Esophagus muscularis mucosa (tissue), 4 donors: ENCODE results near the gene AK8. TPM values are rescaled to one million over a fixed set of nuclear protein-coding genes. Genes with fewer than 3 reads are reported as not detected.
A peak's percentile ranks its signal among the peaks of the same experiment; 100 is the strongest.

Experiments
- DNase-seq: peaks from one replicate; pipeline ENCODE4 v3.0.0-alpha.2; 2017; ENCODE audit errors: extremely low spot score
- H3K27ac ChIP-seq, 4 donors: fragments of 200-600 bp; sonication (generic); replicated peaks in 1 of 4; 1 replicate in 3 of 4; 2 replicates in 1 of 4; pipeline ENCODE4 v1.5.1; 2016 to 2019; ENCODE audit warnings: mild to moderate bottlenecking in 1 of 4
- H3K27me3 ChIP-seq, 4 donors: fragments of 200-600 bp; sonication (generic); one replicate each; pipeline versions ENCODE4 v1.5.1 to v1.6.0; 2016 to 2019
- H3K36me3 ChIP-seq, 4 donors: fragments of 200-600 bp; sonication (generic); one replicate each; pipeline ENCODE4 v1.5.1; 2016 to 2019
- H3K4me1 ChIP-seq, 4 donors: fragments of 200-600 bp; sonication (generic); one replicate each; pipeline ENCODE4 v1.5.1; 2016 to 2019
- H3K4me3 ChIP-seq, 4 donors: fragments of 200-600 bp; sonication (generic); 1 replicate in 2 of 4; 2 replicates in 2 of 4; pipeline ENCODE4 v1.5.1; 2016 to 2019; ENCODE audit warnings: mild to moderate bottlenecking in 4 of 4, moderate library complexity in 1 of 4
- H3K9me3 ChIP-seq, 4 donors: fragments of 200-600 bp; sonication (generic); 1 replicate in 3 of 4; 2 replicates in 1 of 4; pipeline ENCODE4 v1.5.1; 2016 to 2019
- EP300 ChIP-seq: sonication (generic); formaldehyde crosslinking; IDR thresholded peaks from one replicate; pipeline ENCODE4 v1.6.1; 2017; ENCODE audit warnings: antibody characterized with exemption
- POLR2A ChIP-seq: fragments of 450-650 bp; IDR thresholded peaks from one replicate; pipeline ENCODE4 v1.6.1; 2017; ENCODE audit warnings: antibody characterized with exemption, moderate library complexity, mild to moderate bottlenecking, low read depth
- POLR2AphosphoS5 ChIP-seq, 2 donors: sonication (generic); formaldehyde crosslinking; IDR thresholded peaks; one replicate each; pipeline ENCODE4 v1.6.1; 2017; ENCODE audit warnings: antibody characterized with exemption in 2 of 2
- WGBS: methylation state at CpG from one replicate; pipeline ENCODE4 v1.1.5; 2018; 5-methylcytosine and 5-hydroxymethylcytosine counted together
- intact Hi-C: fragments of 100-400 bp; cut with DNase I; formaldehyde crosslinking; loops from one replicate; pipeline ENCODE4 v1.15.1; 2023
- total RNA-seq, 4 donors: library from RNA; depleted of rRNA; stranded (reverse); fragments of >200 nt; gene quantifications; one replicate each; pipeline versions ENCODE4 v1.1.0 to v1.2.1, GENCODE V29; 2016
- TF ChIP-seq, protein P1 (sequence below), 3 experiments: fragments of 200-600 bp in 2 of 3; fragments of 450-650 bp in 1 of 3; sonication (generic) in 2 of 3; IDR thresholded peaks; one replicate each; pipeline ENCODE4 v1.5.1; 2017 to 2019; ENCODE audit warnings: antibody characterized with exemption in 3 of 3, mild to moderate bottlenecking in 2 of 3, moderate library complexity in 1 of 3

AK8 gene
- total RNA-seq, 4 donors from 2014 or later = 0.39 to 1.5 (median 0.90) TPM

DNA sequence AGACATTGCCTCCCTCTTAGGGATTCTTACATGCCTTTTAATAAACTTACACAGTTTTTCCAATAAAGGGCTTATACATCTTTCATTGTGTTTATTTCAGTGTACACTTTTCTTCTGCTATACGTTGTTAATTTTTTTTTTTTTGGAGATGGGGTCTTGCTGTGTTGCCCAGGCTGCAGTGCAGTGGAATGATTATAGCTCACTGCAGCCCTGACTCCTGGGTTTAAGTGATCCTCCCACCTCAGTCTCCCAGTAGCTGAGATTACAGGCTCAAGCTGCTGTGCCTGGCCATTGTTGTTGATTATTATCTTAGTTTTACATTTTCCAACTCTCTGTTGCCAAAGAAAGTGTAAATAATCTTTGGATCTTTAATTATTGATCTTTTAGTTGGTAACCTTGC, 118.0 kb downstream of the AK8 start:
- WGBS = 52% methylated on average over 1 of the region's 1 CpG
- H3K9me3 ChIP-seq = no peaks in the 10 kb centered on the region
- TF ChIP-seq EP300 (no peak), POLR2A (no peak), POLR2AphosphoS5 (IDR thresholded peaks at IDR 0.05) (no peak)
- TF ChIP-seq, protein P1, sequence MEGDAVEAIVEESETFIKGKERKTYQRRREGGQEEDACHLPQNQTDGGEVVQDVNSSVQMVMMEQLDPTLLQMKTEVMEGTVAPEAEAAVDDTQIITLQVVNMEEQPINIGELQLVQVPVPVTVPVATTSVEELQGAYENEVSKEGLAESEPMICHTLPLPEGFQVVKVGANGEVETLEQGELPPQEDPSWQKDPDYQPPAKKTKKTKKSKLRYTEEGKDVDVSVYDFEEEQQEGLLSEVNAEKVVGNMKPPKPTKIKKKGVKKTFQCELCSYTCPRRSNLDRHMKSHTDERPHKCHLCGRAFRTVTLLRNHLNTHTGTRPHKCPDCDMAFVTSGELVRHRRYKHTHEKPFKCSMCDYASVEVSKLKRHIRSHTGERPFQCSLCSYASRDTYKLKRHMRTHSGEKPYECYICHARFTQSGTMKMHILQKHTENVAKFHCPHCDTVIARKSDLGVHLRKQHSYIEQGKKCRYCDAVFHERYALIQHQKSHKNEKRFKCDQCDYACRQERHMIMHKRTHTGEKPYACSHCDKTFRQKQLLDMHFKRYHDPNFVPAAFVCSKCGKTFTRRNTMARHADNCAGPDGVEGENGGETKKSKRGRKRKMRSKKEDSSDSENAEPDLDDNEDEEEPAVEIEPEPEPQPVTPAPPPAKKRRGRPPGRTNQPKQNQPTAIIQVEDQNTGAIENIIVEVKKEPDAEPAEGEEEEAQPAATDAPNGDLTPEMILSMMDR (IDR thresholded peaks at IDR 0.05) = no peak
- H3K27ac ChIP-seq = no peak overlapping the region
- H3K4me3 ChIP-seq = no peak overlapping the region
- H3K4me1 ChIP-seq = no peaks in the 10 kb centered on the region
- intact Hi-C loops = loop anchor here (10.0 kb wide), 1 partner anchor 85 kb away; the partner anchor contains the start of gene GTF3C4
- H3K27me3 ChIP-seq = peaks cover 0 to 4% (median 0%) of the 10 kb centered on the region in 4 donors
- no peaks in the 10 kb centered on the region for H3K36me3 ChIP-seq
- DNase-seq = peak; percentile 8

DNA sequence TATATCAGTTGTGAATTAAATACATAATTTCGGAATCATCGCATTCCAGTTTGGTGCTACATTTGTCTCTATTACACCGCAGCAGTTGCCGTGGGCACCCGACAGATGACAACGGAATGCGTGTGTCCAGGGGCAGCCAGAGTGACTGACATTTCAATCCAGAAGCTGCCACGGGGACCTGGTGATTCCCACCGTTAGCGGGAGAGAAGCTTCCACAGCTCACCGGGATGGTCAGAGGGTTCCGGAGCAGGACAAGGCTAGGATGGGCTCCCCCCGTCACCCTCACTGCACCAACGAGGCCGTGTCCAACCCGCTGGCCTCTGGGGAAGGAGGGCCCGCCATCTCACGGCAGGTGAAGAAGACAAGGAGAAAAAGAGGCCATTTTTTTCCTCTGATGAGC, 121.1 kb downstream of the AK8 start:
- TF ChIP-seq, protein P1 (IDR thresholded peaks at IDR 0.05) = no peak
- TF ChIP-seq POLR2A (no peak), POLR2AphosphoS5 (IDR thresholded peaks at IDR 0.05) (no peak), EP300 (no peak)
- Histone ChIP-seq H3K4me1 (peaks cover 0 to 10% (median 7%) of the 10 kb centered on the region in 4 donors), H3K4me3 (no peak overlapping the region), H3K27ac (no peak overlapping the region), H3K27me3 (peaks cover 0 to 4% (median 0%) of the 10 kb centered on the region in 4 donors), H3K36me3 (no peaks in the 10 kb centered on the region), H3K9me3 (no peaks in the 10 kb centered on the region)
- 93% methylated on average over 18 of the region's 18 CpGs for WGBS
- intact Hi-C loops = no loop called here
- no peak for DNase-seq

DNA sequence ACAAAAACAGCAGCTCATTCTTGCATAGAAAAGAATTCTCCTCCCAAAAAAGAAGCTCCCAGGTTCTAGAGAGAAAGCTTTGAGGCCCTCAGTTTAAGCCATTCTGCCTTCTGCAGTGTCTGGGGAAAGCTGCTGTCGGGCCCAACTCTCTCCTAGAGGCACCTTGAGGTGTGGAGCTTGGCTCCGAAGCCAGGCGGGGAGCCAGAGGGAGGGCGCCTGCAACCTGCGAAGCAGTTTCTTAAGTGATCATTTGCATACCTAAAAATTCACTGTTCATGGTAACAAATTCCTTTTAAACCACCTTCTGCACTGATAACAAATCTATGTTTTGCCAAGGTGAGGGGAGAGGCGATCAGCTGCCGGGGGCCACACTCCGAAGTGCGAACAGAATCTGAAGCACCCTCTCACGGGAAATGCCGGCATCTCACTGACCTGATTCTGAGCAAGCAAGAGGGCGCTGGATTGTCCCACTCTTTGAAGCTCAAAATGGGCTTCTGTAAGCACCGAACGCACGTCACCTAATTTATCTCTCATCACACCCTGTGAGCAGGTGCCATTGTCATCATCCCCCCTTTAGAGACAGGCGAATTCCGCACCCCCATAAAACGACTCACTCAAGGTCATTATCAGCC, 121.8 kb downstream of the AK8 start:
- H3K4me1 ChIP-seq = peaks cover 0 to 10% (median 7%) of the 10 kb centered on the region in 4 donors
- H3K9me3 ChIP-seq = no peaks in the 10 kb centered on the region
- H3K4me3 ChIP-seq = no peak overlapping the region
- no peak overlapping the region for H3K27ac ChIP-seq
- intact Hi-C loops = no loop called here
- no peak for DNase-seq
- H3K36me3 ChIP-seq = no peaks in the 10 kb centered on the region
- TF ChIP-seq POLR2AphosphoS5 (IDR thresholded peaks at IDR 0.05) (no peak), POLR2A (no peak), EP300 (no peak)
- TF ChIP-seq, protein P1 (IDR thresholded peaks at IDR 0.05) = no peak
- peaks cover 0 to 4% (median 0%) of the 10 kb centered on the region in 4 donors for H3K27me3 ChIP-seq
- 72% methylated on average over 18 of the region's 18 CpGs for WGBS

DNA sequence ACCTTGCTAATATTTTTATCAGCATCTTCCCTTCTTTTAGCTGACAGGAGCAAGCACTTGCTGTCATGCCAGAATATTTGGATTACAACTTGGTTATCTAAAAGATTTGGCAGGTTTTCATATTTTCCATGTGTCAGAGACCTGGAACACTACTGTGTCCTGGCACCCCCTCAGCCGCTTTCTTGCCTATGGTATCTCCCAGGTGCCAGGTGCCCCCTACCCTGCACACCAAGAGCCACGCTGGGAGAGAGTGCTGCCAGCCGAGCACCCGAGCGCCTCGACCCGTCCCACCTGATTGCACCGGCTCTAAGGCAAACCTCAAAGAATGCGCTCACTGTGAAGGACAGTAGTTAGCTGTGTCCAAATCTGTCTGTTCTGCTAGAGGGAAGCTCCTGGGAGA, 123.0 kb downstream of the AK8 start:
- Histone ChIP-seq H3K9me3 (no peaks in the 10 kb centered on the region), H3K4me1 (peaks cover 0 to 10% (median 7%) of the 10 kb centered on the region in 4 donors), H3K27me3 (peaks cover 0 to 4% (median 0%) of the 10 kb centered on the region in 4 donors), H3K27ac (no peak overlapping the region), H3K36me3 (no peaks in the 10 kb centered on the region), H3K4me3 (no peak overlapping the region)
- no peak for DNase-seq
- intact Hi-C loops = no loop called here
- TF ChIP-seq POLR2A (no peak), POLR2AphosphoS5 (IDR thresholded peaks at IDR 0.05) (no peak), EP300 (no peak)
- TF ChIP-seq, protein P1 (IDR thresholded peaks at IDR 0.05) = no peak
- WGBS = 99% methylated on average over 9 of the region's 9 CpGs
